Left lung (tissue), 10 donors: ENCODE measurements around the gene KCNA1. TPM values are rescaled to one million over a fixed set of nuclear protein-coding genes. Genes with fewer than 3 reads are reported as not detected.

Source experiments
- ATAC-seq: fragments of 200-7000 bp; cut with Tn5 transposase; one replicate; pipeline ENCODE4 v1.9.1; 2020; ENCODE audit warnings: moderate library complexity
- DNase-seq, 4 donors: peaks; one replicate each; pipeline ENCODE4 v3.0.0-alpha.2; 2013 to 2020
- H3K27ac ChIP-seq, 2 donors: fragments of 200-600 bp; sonication (generic) in 1 of 2; one replicate each; pipeline versions ENCODE4 v1.5.0 to v1.8.0; 2020 to 2021
- H3K27me3 ChIP-seq, 2 donors: fragments of 200-600 bp; sonication (generic) in 1 of 2; one replicate each; pipeline versions ENCODE4 v1.5.0 to v1.8.0; 2020 to 2021
- H3K36me3 ChIP-seq, 2 donors: fragments of 200-600 bp; sonication (generic) in 1 of 2; one replicate each; pipeline versions ENCODE4 v1.5.0 to v1.8.0; 2020 to 2021
- H3K4me1 ChIP-seq, 2 donors: fragments of 200-600 bp; one replicate each; pipeline ENCODE4 v1.8.0; 2021
- H3K4me3 ChIP-seq, 2 donors: fragments of 200-600 bp; sonication (generic) in 1 of 2; one replicate each; pipeline versions ENCODE4 v1.5.0 to v1.8.0; 2020 to 2021; ENCODE audit warnings: mild to moderate bottlenecking in 1 of 2
- H3K9me3 ChIP-seq, 2 donors: fragments of 200-600 bp; sonication (generic) in 1 of 2; one replicate each; pipeline versions ENCODE4 v1.5.0 to v1.8.0; 2020 to 2021
- CTCF ChIP-seq, 2 donors: fragments of 200-600 bp; sonication (generic) in 1 of 2; IDR thresholded peaks; one replicate each; pipeline versions ENCODE4 v1.5.0 to v1.8.0; 2021; ENCODE audit warnings: antibody characterized with exemption in 2 of 2
- intact Hi-C, 2 donors: fragments of 100-400 bp; cut with DNase I; formaldehyde crosslinking; loops; one replicate each; pipeline versions ENCODE4 v1.11.2 to v1.14.2; 2022
- polyA plus RNA-seq, 6 donors: library from polyadenylated mRNA; unstranded; fragments of 120-200 nt; gene quantifications; one replicate each; pipeline ENCODE4 v1.2.1, GENCODE V29; 2013; ENCODE audit not compliant: insufficient read length in 6 of 6
- total RNA-seq, 2 donors: library from RNA; stranded (reverse); fragmentation: NEBNext Ultra II Directional; extraction: Animal tissue kit (Norgen Biotek cat#: 25700); gene quantifications; one replicate each; pipeline ENCODE4 v1.2.1, GENCODE V29; 2021
- donor health status: DM: no; HTN: yes; CAD: no.
- donor health status: DM: no; HTN: no; CAD: no.

KCNA1 gene
- total and polyA plus RNA-seq, 8 donors: 0.08 to 0.09 TPM; not detected in 6

- Histone ChIP-seq H3K4me1 (no peaks in the 10 kb centered on the region), H3K27ac (no peak overlapping the region), H3K4me3 (no peak overlapping the region), H3K9me3 (no peaks in the 10 kb centered on the region), H3K36me3 (no peaks in the 10 kb centered on the region), H3K27me3 (peaks cover 0 to 78% of the 10 kb centered on the region in 2 donors)
- ATAC-seq: no peak
- no peak for DNase-seq
- intact Hi-C loops: no loop called here
- no peak for TF ChIP-seq CTCF (IDR thresholded peaks at IDR 0.05)
These were observed 9.4 kb downstream of the KCNA1 start for GRCh38 chr12:4918950-4919660.

GRCh38 chr12:4932576-4932975, 22.9 kb downstream of the KCNA1 start:
- peaks cover 0 to 43% of the 10 kb centered on the region in 2 donors for H3K27me3 ChIP-seq

GRCh38 chr12:4933411-4933810, 23.7 kb downstream of the KCNA1 start:
- ATAC-seq: no peak
- H3K27ac ChIP-seq: no peak overlapping the region
- H3K9me3 ChIP-seq: no peaks in the 10 kb centered on the region
- H3K4me1 ChIP-seq: no peaks in the 10 kb centered on the region
- no peaks in the 10 kb centered on the region for H3K36me3 ChIP-seq
- TF ChIP-seq CTCF (IDR thresholded peaks at IDR 0.05): no peak
- no peak overlapping the region for H3K4me3 ChIP-seq
- intact Hi-C loops: no loop called here
- peaks cover 0 to 51% of the 10 kb centered on the region in 2 donors for H3K27me3 ChIP-seq
- no peak for DNase-seq

More at GRCh38 chr12:4932576-4932975, 22.9 kb downstream of the KCNA1 start:
- intact Hi-C loops: no loop called here
- H3K9me3 ChIP-seq: no peaks in the 10 kb centered on the region
- H3K4me1 ChIP-seq: no peaks in the 10 kb centered on the region
- DNase-seq (no peak), ATAC-seq (no peak)
- TF ChIP-seq CTCF (IDR thresholded peaks at IDR 0.05): no peak
- H3K36me3 ChIP-seq: no peaks in the 10 kb centered on the region
- no peak overlapping the region for H3K27ac ChIP-seq
- H3K4me3 ChIP-seq: no peak overlapping the region

- TF ChIP-seq CTCF (IDR thresholded peaks at IDR 0.05): no peak
- Histone ChIP-seq H3K4me1 (no peaks in the 10 kb centered on the region), H3K27me3 (peaks cover 0 to 55% of the 10 kb centered on the region in 2 donors), H3K36me3 (no peaks in the 10 kb centered on the region), H3K4me3 (no peak overlapping the region), H3K27ac (no peak overlapping the region), H3K9me3 (no peaks in the 10 kb centered on the region)
- ATAC-seq: no peak
- intact Hi-C loops: no loop called here
- no peak for DNase-seq
These were observed 24.8 kb downstream of the KCNA1 start for GRCh38 chr12:4934407-4935035.

GRCh38 chr12:4938900-4939299, 29.2 kb downstream of the KCNA1 start:
- intact Hi-C loops: no loop called here
- no peak overlapping the region for H3K27ac ChIP-seq
- H3K4me1 ChIP-seq: no peaks in the 10 kb centered on the region
- TF ChIP-seq CTCF (IDR thresholded peaks at IDR 0.05): no peak
- H3K36me3 ChIP-seq: no peaks in the 10 kb centered on the region
- H3K27me3 ChIP-seq: peaks cover 0 to 49% of the 10 kb centered on the region in 2 donors
- H3K4me3 ChIP-seq: no peak overlapping the region
- H3K9me3 ChIP-seq: no peaks in the 10 kb centered on the region
- DNase-seq (no peak), ATAC-seq (no peak)
